Stimulated activated CD8-positive, alpha-beta memory T cell treated with anti-CD3 and anti-CD28 coated beads, Interleukin-7, amount 100 ng/mL, for 1 hour (primary cell): ENCODE data around the gene TYW5.

ENCODE experiments used
- DNase-seq, 2 donors: peaks; one replicate each; pipeline ENCODE4 v3.0.0-alpha.2; 2020; ENCODE audit warnings: low read depth in 2 of 2

TYW5 gene

GRCh38 chr2:199955339-199956061 lies at the start of gene TYW5, which contains the start of gene MAIP1:
TSS of gene TYW5 (minus strand) at chr2:199955491. CDS start at chr2:199955470, 21 bp downstream.
TSS of gene MAIP1 (plus strand) at chr2:199955582. CDS start at chr2:199955799, 217 bp downstream.
- peak; percentile 56 to 65 for DNase-seq

- no peak for DNase-seq
Measured at GRCh38 chr2:200003444-200003843, 48.2 kb upstream of the TYW5 start.

- DNase-seq = no peak
Measured at GRCh38 chr2:200000444-200001163, 45.3 kb upstream of the TYW5 start.

GRCh38 chr2:199999166-199999565 lies 43.9 kb upstream of the TYW5 start:
- DNase-seq = no peak

- DNase-seq = no peak
Measured at GRCh38 chr2:199997296-199997695, 42.0 kb upstream of the TYW5 start.

GRCh38 chr2:199994896-199995295 lies 39.6 kb upstream of the TYW5 start:
- no peak for DNase-seq

GRCh38 chr2:199994371-199994770 lies 39.1 kb upstream of the TYW5 start:
- DNase-seq = no peak

GRCh38 chr2:199992296-199992695 lies 37.0 kb upstream of the TYW5 start:
- no peak for DNase-seq

- no peak for DNase-seq
Measured at GRCh38 chr2:199991691-199992090, 36.4 kb upstream of the TYW5 start.

- DNase-seq = no peak
Measured at GRCh38 chr2:199989822-199990221, 34.5 kb upstream of the TYW5 start.

- DNase-seq = no peak
Measured at GRCh38 chr2:199988151-199988550, 32.9 kb upstream of the TYW5 start.

- no peak for DNase-seq
Measured at GRCh38 chr2:199987586-199987985, 32.3 kb upstream of the TYW5 start.

- DNase-seq = no peak
Measured at GRCh38 chr2:199985625-199986207, 30.4 kb upstream of the TYW5 start.

GRCh38 chr2:199984755-199985154 lies 29.5 kb upstream of the TYW5 start:
- DNase-seq = no peak

GRCh38 chr2:199984159-199984558 lies 28.9 kb upstream of the TYW5 start:
- no peak for DNase-seq

- DNase-seq = no peak
Measured at GRCh38 chr2:199983534-199983933, 28.2 kb upstream of the TYW5 start.

GRCh38 chr2:199982126-199982843 lies 27.0 kb upstream of the TYW5 start:
- DNase-seq = no peak

- peak; percentile 64 to 82 for DNase-seq
Measured at GRCh38 chr2:199979832-199980628, 24.7 kb upstream of the TYW5 start.

- DNase-seq = no peak
Measured at GRCh38 chr2:199979398-199979797, 24.1 kb upstream of the TYW5 start.

- DNase-seq = no peak
Measured at GRCh38 chr2:199977984-199978415, 22.7 kb upstream of the TYW5 start.

- DNase-seq = no peak
Measured at GRCh38 chr2:199975273-199975895, 20.1 kb upstream of the TYW5 start.
